GM18505 (cell line): ENCODE results near the gene CLCF1.
A peak's percentile ranks its signal among the peaks of the same experiment; 100 is the strongest.
"Not testable (repeated sequence)": the region's sequence is repeated elsewhere in the genome, so short reads cannot be mapped to it uniquely, and the experiment has no call there.

ENCODE experiments used
- ATAC-seq: cut with Tn5 transposase; IDR thresholded peaks from one replicate; pipeline ENCODE4 v1.9.1; 2021; ENCODE audit not compliant: unreplicated experiment
- POLR2A ChIP-seq: IDR thresholded peaks from 4 replicates; pipeline ENCODE4 v1.6.1; 2011; ENCODE audit warnings: borderline replicate concordance; ENCODE audit not compliant: insufficient read depth, insufficient read length; ENCODE audit errors: extremely low read depth

CLCF1 gene

GRCh38 chr11:67404515-67405195, 31.3 kb upstream of the CLCF1 start:
- no peak for TF ChIP-seq POLR2A
- no peak for ATAC-seq

- not testable (repeated sequence) for ATAC-seq
Measured at GRCh38 chr11:67403085-67403484, 29.7 kb upstream of the CLCF1 start.

GRCh38 chr11:67402192-67402839, 28.9 kb upstream of the CLCF1 start:
- not testable (repeated sequence) for ATAC-seq

- ATAC-seq: peak; percentile 60
Measured at GRCh38 chr11:67401495-67402191, 28.2 kb upstream of the CLCF1 start, which contains the start of gene PPP1CA. PPP1CA (minus strand) TSS chr11:67401858; CDS start chr11:67401782, 76 bp downstream.

GRCh38 chr11:67400942-67401494, 27.6 kb upstream of the CLCF1 start:
- TF ChIP-seq POLR2A: no peak
- ATAC-seq: peak; percentile 14

More at GRCh38 chr11:67401495-67402191, 28.2 kb upstream of the CLCF1 start, which contains the start of gene PPP1CA:
- TF ChIP-seq POLR2A: peak; percentile 89

GRCh38 chr11:67400251-67400941, 27.0 kb upstream of the CLCF1 start:
- TF ChIP-seq POLR2A: no peak
- no peak for ATAC-seq

GRCh38 chr11:67398661-67399563, 25.5 kb upstream of the CLCF1 start:
- ATAC-seq: no peak
- TF ChIP-seq POLR2A: no peak

- TF ChIP-seq POLR2A: no peak
- no peak for ATAC-seq
Measured at GRCh38 chr11:67397986-67398660, 24.7 kb upstream of the CLCF1 start.

- no peak for TF ChIP-seq POLR2A
- no peak for ATAC-seq
Measured at GRCh38 chr11:67397536-67397935, 24.1 kb upstream of the CLCF1 start.

- no peak for ATAC-seq
- TF ChIP-seq POLR2A: no peak
Measured at GRCh38 chr11:67396587-67397389, 23.4 kb upstream of the CLCF1 start.

GRCh38 chr11:67396259-67396581, 22.8 kb upstream of the CLCF1 start:
- no peak for ATAC-seq
- TF ChIP-seq POLR2A: no peak

- TF ChIP-seq POLR2A: no peak
- no peak for ATAC-seq
Measured at GRCh38 chr11:67395555-67396258, 22.3 kb upstream of the CLCF1 start.
